Neuron (in vitro differentiated cells): Measurements from ENCODE around the gene KRTAP12-2.
"Not testable (repeated sequence)": the region's sequence is repeated elsewhere in the genome, so short reads cannot be mapped to it uniquely, and the experiment has no call there.

Source experiments
- H2AFZ ChIP-seq: one replicate; pipeline ENCODE4 v1.6.1; 2013; ENCODE audit warnings: low read depth, mild to moderate bottlenecking, inconsistent platforms, low read length, moderate library complexity
- H3K27me3 ChIP-seq: one replicate; pipeline ENCODE4 v1.6.1; 2013; ENCODE audit warnings: low read length; ENCODE audit not compliant: insufficient read depth
- H3K36me3 ChIP-seq: one replicate; pipeline ENCODE4 v1.6.1; 2013; ENCODE audit warnings: low read length; ENCODE audit not compliant: insufficient read depth
- H3K4me1 ChIP-seq: one replicate; pipeline ENCODE4 v1.6.1; 2013; ENCODE audit warnings: low read length; ENCODE audit not compliant: insufficient read depth
- H3K4me3 ChIP-seq: 2 replicates; pipeline ENCODE4 v1.5.1; 2013; ENCODE audit warnings: mild to moderate bottlenecking, low read length, moderate library complexity
- H3K9me3 ChIP-seq: one replicate; pipeline ENCODE4 v1.6.1; 2013; ENCODE audit warnings: low read length

The KRTAP12-2 gene

DNA sequence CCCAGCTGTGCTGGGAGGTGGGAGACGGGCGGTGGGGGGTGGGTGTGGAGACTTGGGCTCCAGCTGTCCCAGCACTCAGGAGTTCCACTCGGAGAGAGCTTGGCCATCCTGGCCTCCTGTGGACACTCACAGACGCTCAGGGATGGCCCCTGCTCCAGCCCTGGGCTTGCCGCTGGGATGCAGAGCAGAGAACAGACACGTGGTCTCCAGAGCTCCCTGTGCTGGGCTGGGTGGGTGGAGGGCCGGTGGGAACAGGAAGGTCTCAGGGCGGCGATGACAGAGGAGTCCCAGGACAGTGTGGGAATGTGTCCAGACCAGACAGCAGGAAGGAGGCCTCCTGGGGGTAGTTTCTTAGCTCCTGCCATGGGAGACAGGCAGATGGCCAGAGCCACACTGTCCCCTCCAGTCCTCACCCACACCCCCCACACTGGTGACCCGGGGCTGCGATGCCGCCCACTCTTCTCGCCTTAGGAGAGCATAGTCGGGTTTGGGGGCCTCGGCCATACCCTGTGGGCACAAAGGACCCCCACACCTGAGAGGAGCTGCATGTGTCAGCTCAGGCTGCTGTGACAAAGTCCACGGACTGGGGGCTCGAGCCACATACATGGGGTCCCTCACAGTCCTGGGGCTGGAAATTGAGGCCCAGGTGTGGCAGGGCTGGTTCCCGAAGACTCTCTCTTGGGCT, 37.9 kb downstream of the KRTAP12-2 start:
- Histone ChIP-seq H3K27me3 (no peaks in the 10 kb centered on the region), H3K9me3 (peaks cover 2% of the 10 kb centered on the region), H3K36me3 (no peaks in the 10 kb centered on the region), H3K4me1 (no peaks in the 10 kb centered on the region), H2AFZ (no peak overlapping the region), H3K4me3 (no peak overlapping the region)

DNA sequence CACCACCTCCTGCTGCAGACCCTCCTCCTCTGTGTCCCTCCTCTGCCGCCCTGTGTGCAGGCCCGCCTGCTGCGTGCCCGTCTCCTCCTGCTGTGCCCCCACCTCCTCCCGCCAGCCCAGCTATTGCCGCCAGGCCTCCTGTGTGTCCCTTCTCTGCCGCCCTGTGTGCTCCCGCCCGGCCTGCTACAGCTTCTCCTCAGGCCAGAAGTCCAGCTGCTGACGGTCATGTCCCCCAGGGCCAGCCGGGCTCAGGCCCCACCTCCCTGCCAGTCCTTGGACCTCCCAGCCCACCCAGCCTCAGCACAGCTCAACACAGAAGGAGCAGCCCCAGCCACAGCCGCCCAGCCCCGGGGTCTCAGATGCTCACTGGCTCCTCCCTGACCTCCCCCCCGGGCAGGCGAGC, 38.9 kb downstream of the KRTAP12-2 start:
- not testable (repeated sequence) for H3K4me1 ChIP-seq, H3K27me3 ChIP-seq, H3K4me3 ChIP-seq, H3K9me3 ChIP-seq, H3K36me3 ChIP-seq, H2AFZ ChIP-seq

DNA sequence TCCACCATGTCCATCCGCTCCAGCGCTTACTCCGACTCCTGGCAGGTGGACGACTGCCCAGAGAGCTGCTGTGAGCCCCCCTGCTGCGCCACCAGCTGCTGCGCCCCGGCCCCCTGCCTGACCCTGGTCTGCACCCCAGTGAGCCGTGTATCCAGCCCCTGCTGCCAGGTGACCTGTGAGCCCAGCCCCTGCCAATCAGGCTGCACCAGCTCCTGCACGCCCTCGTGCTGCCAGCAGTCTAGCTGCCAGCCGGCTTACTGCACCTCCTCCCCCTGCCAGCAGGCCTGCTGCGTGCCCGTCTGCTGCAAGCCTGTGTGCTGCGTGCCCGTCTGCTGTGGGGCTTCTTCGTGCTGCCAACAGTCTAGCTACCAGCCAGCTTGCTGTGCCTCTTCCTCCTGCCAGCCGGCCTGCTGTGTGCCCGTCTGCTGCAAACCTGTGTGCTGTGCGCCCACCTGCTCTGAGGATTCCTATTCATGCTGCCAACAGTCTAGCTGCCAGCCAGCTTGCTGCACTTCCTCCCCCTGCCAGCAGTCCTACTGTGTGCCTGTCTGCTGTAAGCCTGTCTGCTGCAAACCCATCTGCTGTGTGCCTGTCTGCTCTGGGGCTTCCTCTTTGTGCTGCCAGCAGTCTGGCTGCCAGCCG, 39.4 kb downstream of the KRTAP12-2 start:
- not testable (repeated sequence) for H2AFZ ChIP-seq, H3K36me3 ChIP-seq

DNA sequence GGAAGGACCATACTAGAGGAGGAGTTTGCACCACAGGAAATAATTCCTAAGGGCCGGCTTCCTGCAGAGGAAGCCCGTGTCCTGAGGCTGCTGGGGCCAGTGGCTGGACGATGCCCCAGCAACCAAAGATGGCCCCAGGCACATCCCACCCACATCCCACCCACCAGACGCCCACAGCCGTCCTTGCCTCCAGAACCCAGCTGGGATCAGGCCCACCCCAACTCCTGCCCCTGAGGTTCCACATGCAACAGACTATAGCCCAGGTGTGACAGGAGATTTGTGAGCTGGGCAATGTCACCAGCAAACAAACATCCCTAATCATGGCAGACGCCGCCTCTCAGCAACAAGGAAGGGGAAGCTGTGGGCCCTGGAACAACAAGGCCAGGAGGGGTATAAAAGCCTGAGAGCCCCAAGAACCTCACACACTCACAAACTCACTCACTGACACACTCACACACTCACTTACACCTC, 40.0 kb downstream of the KRTAP12-2 start, which contains the start of gene KRTAP10-9:
KRTAP10-9 (plus strand) TSS at position 421 of the 471 bp plus-strand sequence. CDS start 79 bp downstream, outside the sequence.
- Histone ChIP-seq H3K27me3 (no peaks in the 10 kb centered on the region), H3K36me3 (no peaks in the 10 kb centered on the region), H2AFZ (no peak within 1 kb of the TSS), H3K4me1 (no peaks in the 10 kb centered on the region), H3K4me3 (no peak within 1 kb of the TSS), H3K9me3 (peaks cover 2% of the 10 kb centered on the region)

More for the DNA sequence above, 39.4 kb downstream of the KRTAP12-2 start:
- H3K4me1 ChIP-seq, H3K27me3 ChIP-seq, H3K9me3 ChIP-seq, H3K4me3 ChIP-seq: not testable (repeated sequence)

DNA sequence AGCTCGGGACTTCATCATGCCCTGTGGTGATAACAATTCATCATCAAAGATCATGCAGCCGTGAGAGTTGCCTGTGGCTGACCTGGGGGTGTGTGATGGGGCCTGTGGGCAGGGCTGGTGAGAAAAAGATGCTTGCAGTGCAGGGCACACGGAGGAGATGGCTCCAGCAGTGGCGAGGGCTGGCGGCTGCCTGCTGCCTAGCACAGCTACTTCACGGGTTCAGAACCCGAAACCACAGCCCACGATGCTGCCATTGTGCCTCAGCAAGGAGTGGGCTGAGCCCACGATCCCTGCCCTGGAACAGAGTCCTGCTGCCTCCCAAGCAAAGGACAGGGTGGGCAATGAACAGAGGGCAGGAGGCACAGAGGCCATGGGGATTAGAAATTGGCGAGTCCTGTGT, 40.5 kb downstream of the KRTAP12-2 start:
- Histone ChIP-seq H3K4me1 (no peaks in the 10 kb centered on the region), H2AFZ (no peak overlapping the region), H3K4me3 (no peak overlapping the region), H3K36me3 (no peaks in the 10 kb centered on the region), H3K27me3 (no peaks in the 10 kb centered on the region), H3K9me3 (peaks cover 2% of the 10 kb centered on the region)

DNA sequence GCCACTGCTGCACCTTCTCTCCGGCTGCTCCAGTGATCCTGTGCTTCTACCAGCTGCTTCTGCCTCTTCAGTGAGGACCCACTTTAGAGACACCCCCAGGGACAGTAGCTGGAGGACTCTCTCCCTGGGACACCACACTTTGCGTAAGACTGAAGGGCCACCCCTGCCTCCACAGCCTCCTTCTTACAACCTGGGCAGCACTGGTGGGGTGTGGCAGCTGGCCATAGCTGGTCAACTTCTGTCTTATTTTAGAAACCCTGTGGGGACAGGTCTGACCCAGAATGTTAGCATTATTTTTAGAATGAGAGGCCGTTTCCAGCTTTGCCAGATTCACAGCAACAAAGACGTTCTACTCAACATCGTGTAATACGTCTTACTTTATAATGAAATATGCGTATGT, 41.0 kb downstream of the KRTAP12-2 start:
- no peaks in the 10 kb centered on the region for H3K27me3 ChIP-seq
- no peaks in the 10 kb centered on the region for H3K4me1 ChIP-seq
- H3K4me3 ChIP-seq, result no peak overlapping the region
- H3K36me3 ChIP-seq, result no peaks in the 10 kb centered on the region
- H3K9me3 ChIP-seq, result peaks cover 2% of the 10 kb centered on the region
- no peak overlapping the region for H2AFZ ChIP-seq

DNA sequence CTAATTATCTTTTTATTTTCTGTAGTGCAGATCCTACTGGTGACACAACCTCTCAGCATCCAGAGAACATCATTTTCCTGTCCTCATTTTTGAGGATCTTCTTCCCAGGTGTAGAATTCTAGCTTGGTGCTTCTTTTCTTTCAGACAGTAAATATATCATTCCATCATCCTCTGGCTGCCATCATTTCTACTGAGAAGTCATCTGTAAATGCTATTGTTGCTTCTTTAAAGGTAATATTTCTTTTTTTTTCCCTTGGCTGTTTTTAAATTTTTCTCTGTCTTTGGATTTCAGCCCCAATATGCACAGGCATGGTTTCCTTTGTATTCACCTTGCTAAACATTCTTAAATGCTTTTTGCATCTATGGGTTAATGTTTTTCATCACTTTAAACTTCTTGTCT, 43.2 kb downstream of the KRTAP12-2 start:
- Histone ChIP-seq H3K36me3 (no peaks in the 10 kb centered on the region), H3K4me1 (no peaks in the 10 kb centered on the region), H3K4me3 (no peak overlapping the region), H3K27me3 (no peaks in the 10 kb centered on the region), H2AFZ (no peak overlapping the region), H3K9me3 (no peaks in the 10 kb centered on the region)

DNA sequence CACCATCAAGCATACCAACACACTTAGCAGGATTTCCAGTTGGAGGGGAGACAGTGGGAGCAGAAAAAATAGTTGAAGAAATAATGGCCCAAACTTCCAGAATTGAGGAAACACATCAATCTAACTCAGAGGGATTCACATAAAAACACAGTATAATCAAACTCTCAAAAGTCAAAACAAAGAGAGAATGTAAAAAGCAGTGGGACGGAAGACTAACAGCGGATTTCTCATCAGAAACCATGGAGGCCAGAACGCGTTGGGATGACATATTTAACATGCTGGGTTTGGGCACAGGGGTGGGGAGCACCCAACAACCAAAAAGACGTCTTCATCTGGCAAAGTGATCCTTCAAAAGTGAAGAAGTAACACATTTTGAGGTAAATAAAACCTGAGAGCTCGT, 46.8 kb downstream of the KRTAP12-2 start:
- Histone ChIP-seq H3K36me3 (no peaks in the 10 kb centered on the region), H3K27me3 (no peaks in the 10 kb centered on the region), H3K4me3 (no peak overlapping the region), H2AFZ (no peak overlapping the region), H3K4me1 (no peaks in the 10 kb centered on the region), H3K9me3 (no peaks in the 10 kb centered on the region)

DNA sequence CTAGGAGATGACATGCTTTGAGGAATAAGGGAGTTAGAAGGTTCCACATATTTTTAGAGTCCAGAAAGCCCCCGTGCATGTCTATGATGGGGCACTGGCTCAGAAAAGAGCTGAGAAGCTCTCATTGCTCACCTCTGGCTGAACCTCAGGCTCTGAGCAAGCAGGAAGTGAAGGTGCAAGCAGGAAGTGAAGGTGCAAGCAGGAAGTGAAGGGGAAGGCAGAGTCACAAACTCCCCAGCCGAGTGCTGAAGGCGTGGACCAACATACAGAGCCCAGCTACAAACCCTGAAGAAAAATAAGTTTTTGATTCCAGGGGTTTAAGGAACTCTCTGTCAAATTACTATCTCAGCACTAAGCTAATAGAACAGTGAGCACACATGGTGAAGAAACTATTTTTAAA, 47.8 kb downstream of the KRTAP12-2 start:
- Histone ChIP-seq H3K4me1 (no peaks in the 10 kb centered on the region), H3K9me3 (no peaks in the 10 kb centered on the region), H3K36me3 (no peaks in the 10 kb centered on the region), H3K27me3 (no peaks in the 10 kb centered on the region), H3K4me3 (no peak overlapping the region), H2AFZ (no peak overlapping the region)

DNA sequence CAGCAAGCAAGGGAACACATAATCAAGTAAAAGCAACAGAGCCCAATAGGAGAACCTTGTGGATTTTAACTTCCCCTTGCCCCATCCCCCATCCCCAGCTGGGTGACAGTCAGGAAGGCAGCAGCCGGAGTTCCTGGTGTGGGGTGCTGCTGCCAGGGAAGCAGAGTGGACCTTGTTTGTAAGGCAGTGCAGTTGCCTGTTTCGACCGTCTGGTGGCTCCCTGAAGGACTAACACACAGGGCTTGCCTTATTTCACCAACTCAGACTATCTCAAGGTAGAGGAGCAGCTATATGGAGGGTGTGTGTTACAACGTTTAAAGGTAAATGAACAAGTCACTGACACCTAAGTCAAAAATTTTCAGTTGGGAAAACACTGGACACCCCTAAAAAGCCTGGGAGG, 48.2 kb downstream of the KRTAP12-2 start:
- no peaks in the 10 kb centered on the region for H3K27me3 ChIP-seq
- no peak overlapping the region for H3K4me3 ChIP-seq
- no peaks in the 10 kb centered on the region for H3K36me3 ChIP-seq
- no peak overlapping the region for H2AFZ ChIP-seq
- no peaks in the 10 kb centered on the region for H3K4me1 ChIP-seq
- H3K9me3 ChIP-seq, result no peaks in the 10 kb centered on the region

DNA sequence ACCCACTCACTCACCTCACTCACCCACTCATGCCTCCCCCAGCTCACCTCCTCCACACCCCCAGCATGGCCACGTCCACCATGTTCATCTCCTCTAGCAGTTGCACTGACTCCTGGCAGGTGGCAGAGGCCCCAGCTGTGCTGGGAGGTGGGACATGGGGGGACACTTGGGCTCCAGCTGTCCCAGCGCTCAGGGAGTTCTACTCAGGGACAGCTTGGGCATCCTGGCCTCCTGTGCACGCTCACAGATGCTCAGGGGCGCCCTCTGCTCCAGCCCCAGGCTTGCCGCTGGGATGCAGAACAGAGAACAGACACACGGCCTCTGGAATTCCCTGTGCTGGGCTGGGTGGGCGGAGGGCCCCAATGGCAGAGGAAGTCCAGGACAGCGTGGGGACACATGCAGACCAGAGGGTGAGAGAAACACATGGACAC, 49.6 kb downstream of the KRTAP12-2 start:
- no peaks in the 10 kb centered on the region for H3K4me1 ChIP-seq
- H3K9me3 ChIP-seq, result no peaks in the 10 kb centered on the region
- H3K36me3 ChIP-seq, result no peaks in the 10 kb centered on the region
- no peak overlapping the region for H2AFZ ChIP-seq
- H3K27me3 ChIP-seq, result no peaks in the 10 kb centered on the region
- H3K4me3 ChIP-seq, result no peak overlapping the region

DNA sequence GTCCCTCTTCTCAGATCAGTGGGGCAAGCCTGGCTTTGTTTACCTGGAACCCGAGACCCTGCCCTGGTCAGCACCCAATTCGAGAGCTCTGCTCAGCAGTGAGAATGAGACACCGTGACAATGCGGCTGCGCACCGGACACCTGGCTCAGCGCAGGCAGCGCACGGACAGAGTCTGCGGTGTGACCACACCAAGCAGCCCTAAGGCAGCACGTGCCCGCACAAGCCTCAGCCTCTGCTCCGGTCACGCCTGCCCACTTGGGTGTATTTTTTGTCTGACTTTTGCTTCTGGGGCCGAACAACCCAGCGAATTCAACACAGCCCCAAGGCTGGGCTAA, 50.2 kb downstream of the KRTAP12-2 start:
- H3K4me3 ChIP-seq, result no peak overlapping the region
- H3K9me3 ChIP-seq, result peaks cover 3% of the 10 kb centered on the region
- H3K36me3 ChIP-seq, result no peaks in the 10 kb centered on the region
- no peaks in the 10 kb centered on the region for H3K4me1 ChIP-seq
- H3K27me3 ChIP-seq, result no peaks in the 10 kb centered on the region
- H2AFZ ChIP-seq, result no peak overlapping the region
